Measurements from ENCODE around the gene OAS1.

OAS1 gene

GRCh38 chr12:112939761-112940381 is 33.1 kb downstream of the OAS1 start:
- peaks cover 28% of the 10 kb centered on the region for H3K4me1 ChIP-seq (ENCODE audit: insufficient read depth, low read length, severe bottlenecking)
- no peaks in the 10 kb centered on the region for H3K9me3 ChIP-seq (ENCODE audit: low read length)
- H3K9ac ChIP-seq (ENCODE audit: low read length): peak overlapping the region; percentile 22; the same call in 1 of the 2 replicates
- TF ChIP-seq EZH2 (IDR thresholded peaks at IDR 0.05; ENCODE audit: borderline replicate concordance, low read length) (no peak), CTCF (IDR thresholded peaks at IDR 0.05; ENCODE audit: low read length) (no peak; the same call in 1 of the 2 replicates)
- H3K4me3 ChIP-seq (ENCODE audit: low read depth, low read length, poor library complexity, severe bottlenecking): peak overlapping the region; percentile 68
- no peaks in the 10 kb centered on the region for H3K27me3 ChIP-seq (ENCODE audit: insufficient read depth, low read length)
- H3F3A ChIP-seq (ENCODE audit: insufficient read depth, low read length): no peaks in the 10 kb centered on the region
- peak overlapping the region; percentile 77 for H3K27ac ChIP-seq (ENCODE audit: low read depth, low read length, poor library complexity, severe bottlenecking)
- no peaks in the 10 kb centered on the region for H4K20me1 ChIP-seq (ENCODE audit: insufficient read depth, low read length)
- H2AFZ ChIP-seq (ENCODE audit: low read length): no peak overlapping the region
- no peaks in the 10 kb centered on the region for H3K36me3 ChIP-seq (ENCODE audit: insufficient read depth, low read length)
- H3K9me2 ChIP-seq (ENCODE audit: low read depth, low read length): no peaks in the 10 kb centered on the region
- peak overlapping the region; percentile 89 for H3K4me2 ChIP-seq (ENCODE audit: low read length)
- H3K79me2 ChIP-seq (ENCODE audit: insufficient read depth, low read length): no peaks in the 10 kb centered on the region

DNA sequence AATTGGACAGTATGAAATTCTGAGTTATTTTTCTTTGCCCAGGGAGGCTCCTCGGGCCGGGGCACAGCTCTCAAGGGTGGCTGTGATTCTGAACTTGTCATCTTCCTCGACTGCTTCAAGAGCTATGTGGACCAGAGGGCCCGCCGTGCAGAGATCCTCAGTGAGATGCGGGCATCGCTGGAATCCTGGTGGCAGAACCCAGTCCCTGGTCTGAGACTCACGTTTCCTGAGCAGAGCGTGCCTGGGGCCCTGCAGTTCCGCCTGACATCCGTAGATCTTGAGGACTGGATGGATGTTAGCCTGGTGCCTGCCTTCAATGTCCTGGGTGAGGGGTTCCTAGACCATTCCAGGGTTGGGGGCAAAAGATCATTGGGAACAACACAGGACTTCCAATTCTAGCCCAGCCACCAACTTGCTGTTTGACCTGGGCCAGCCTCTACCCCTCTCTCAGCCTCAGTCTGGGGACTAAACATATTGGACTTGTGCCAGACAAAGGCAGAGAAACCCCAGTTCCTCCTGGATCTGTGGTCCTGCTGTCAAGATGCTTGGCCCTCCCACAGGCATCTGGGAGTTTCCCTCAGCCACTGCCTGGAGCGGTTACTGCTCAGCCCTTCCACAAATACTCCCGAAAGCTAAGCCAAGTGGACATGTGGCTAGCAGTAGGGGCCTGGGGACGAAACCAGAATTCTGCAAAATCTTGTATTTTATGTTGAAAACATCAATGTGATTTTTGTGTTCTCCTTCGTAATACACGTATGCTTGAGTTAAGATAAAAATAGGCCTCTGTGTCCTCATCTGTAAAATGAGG is 35.0 kb downstream of the OAS1 start:
- Histone ChIP-seq H3K79me2 (ENCODE audit: insufficient read depth, low read length) (no peaks in the 10 kb centered on the region), H3K9me2 (ENCODE audit: low read depth, low read length) (no peaks in the 10 kb centered on the region), H3K27me3 (ENCODE audit: insufficient read depth, low read length) (no peaks in the 10 kb centered on the region), H3F3A (ENCODE audit: insufficient read depth, low read length) (no peaks in the 10 kb centered on the region), H2AFZ (ENCODE audit: low read length) (no peak overlapping the region), H3K4me2 (ENCODE audit: low read length) (no peak overlapping the region), H3K36me3 (ENCODE audit: insufficient read depth, low read length) (no peaks in the 10 kb centered on the region), H3K4me3 (ENCODE audit: low read depth, low read length, poor library complexity, severe bottlenecking) (no peak overlapping the region), H3K4me1 (ENCODE audit: insufficient read depth, low read length, severe bottlenecking) (peaks cover 28% of the 10 kb centered on the region), H4K20me1 (ENCODE audit: insufficient read depth, low read length) (no peaks in the 10 kb centered on the region), H3K9me3 (ENCODE audit: low read length) (no peaks in the 10 kb centered on the region), H3K27ac (ENCODE audit: low read depth, low read length, poor library complexity, severe bottlenecking) (no peak overlapping the region), H3K9ac (ENCODE audit: low read length) (no peak overlapping the region)
- no peak for TF ChIP-seq EZH2 (IDR thresholded peaks at IDR 0.05; ENCODE audit: borderline replicate concordance, low read length)
- TF ChIP-seq CTCF (IDR thresholded peaks at IDR 0.05; ENCODE audit: low read length): no peak

GRCh38 chr12:112942572-112942971 is 35.8 kb downstream of the OAS1 start:
- Histone ChIP-seq H3K27me3 (ENCODE audit: insufficient read depth, low read length) (no peaks in the 10 kb centered on the region), H3K4me1 (ENCODE audit: insufficient read depth, low read length, severe bottlenecking) (peaks cover 28% of the 10 kb centered on the region), H3K36me3 (ENCODE audit: insufficient read depth, low read length) (no peaks in the 10 kb centered on the region), H2AFZ (ENCODE audit: low read length) (no peak overlapping the region), H3K9ac (ENCODE audit: low read length) (no peak overlapping the region), H4K20me1 (ENCODE audit: insufficient read depth, low read length) (no peaks in the 10 kb centered on the region), H3K27ac (ENCODE audit: low read depth, low read length, poor library complexity, severe bottlenecking) (no peak overlapping the region), H3K79me2 (ENCODE audit: insufficient read depth, low read length) (no peaks in the 10 kb centered on the region), H3F3A (ENCODE audit: insufficient read depth, low read length) (no peaks in the 10 kb centered on the region), H3K9me2 (ENCODE audit: low read depth, low read length) (no peaks in the 10 kb centered on the region), H3K4me2 (ENCODE audit: low read length) (no peak overlapping the region), H3K4me3 (ENCODE audit: low read depth, low read length, poor library complexity, severe bottlenecking) (no peak overlapping the region), H3K9me3 (ENCODE audit: low read length) (0 out of 2 replicates have a peak, but pooled peaks cover 2% of the 10 kb centered on the region)
- TF ChIP-seq EZH2 (IDR thresholded peaks at IDR 0.05; ENCODE audit: borderline replicate concordance, low read length) (no peak), CTCF (IDR thresholded peaks at IDR 0.05; ENCODE audit: low read length) (no peak)

Data from OCI-LY1 (cell line).